ENCODE data around the gene IDH3G. TPM values are rescaled to one million over a fixed set of nuclear protein-coding genes. Genes with fewer than 3 reads are reported as not detected.

IDH3G gene
- total RNA-seq, 4 donors from 2014 or later = 60.7 to 67.8 (median 64.1) TPM

DNA sequence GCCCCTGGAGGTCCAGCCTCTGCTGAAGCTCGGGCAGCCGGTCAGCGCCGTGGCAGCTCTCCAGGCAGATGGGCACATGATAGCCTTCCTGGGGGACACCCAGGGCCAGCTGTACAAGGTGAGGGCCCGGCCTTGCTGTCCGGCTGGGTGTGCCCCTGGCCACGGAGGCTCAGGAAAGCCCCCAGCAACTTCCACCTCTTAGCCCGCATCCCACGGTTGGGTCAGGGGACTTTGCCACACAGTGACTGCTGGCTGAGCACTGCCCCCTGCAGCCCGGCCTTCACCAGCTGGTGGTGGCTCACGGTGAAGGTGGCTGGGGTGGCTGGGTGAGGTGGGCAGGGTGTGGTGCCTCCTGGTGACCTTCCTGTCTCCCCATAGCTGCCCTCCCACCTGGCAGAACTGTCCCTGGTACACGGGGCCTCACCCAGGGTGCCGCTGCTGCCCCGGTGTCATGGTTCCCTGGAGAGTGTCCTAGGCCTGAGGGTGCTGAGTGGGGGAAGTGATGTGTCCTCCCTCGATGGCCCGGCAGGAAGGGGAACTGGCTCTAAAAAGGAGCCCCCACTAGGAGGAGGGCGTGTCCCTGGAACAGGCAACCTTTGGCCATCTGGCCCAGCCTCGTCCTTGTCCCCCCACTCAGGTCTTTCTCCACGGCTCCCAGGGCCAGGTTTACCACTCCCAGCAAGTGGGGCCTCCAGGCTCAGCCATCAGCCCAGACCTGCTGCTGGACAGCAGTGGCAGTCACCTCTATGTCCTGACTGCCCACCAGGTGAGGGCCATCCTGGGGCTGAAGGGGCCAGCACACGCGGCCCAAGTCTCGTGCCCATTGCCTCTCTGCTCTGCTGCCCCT is 25.6 kb downstream of the IDH3G start:
- no peaks in the 10 kb centered on the region for H3K9me3 ChIP-seq
- TF ChIP-seq, protein P1, sequence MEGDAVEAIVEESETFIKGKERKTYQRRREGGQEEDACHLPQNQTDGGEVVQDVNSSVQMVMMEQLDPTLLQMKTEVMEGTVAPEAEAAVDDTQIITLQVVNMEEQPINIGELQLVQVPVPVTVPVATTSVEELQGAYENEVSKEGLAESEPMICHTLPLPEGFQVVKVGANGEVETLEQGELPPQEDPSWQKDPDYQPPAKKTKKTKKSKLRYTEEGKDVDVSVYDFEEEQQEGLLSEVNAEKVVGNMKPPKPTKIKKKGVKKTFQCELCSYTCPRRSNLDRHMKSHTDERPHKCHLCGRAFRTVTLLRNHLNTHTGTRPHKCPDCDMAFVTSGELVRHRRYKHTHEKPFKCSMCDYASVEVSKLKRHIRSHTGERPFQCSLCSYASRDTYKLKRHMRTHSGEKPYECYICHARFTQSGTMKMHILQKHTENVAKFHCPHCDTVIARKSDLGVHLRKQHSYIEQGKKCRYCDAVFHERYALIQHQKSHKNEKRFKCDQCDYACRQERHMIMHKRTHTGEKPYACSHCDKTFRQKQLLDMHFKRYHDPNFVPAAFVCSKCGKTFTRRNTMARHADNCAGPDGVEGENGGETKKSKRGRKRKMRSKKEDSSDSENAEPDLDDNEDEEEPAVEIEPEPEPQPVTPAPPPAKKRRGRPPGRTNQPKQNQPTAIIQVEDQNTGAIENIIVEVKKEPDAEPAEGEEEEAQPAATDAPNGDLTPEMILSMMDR (IDR thresholded peaks at IDR 0.05) = no peak
- no peak for TF ChIP-seq POLR2A (IDR thresholded peaks at IDR 0.05)
- no peaks in the 10 kb centered on the region for H3K27me3 ChIP-seq
- intact Hi-C loops (cut with DNase I) = loop anchor here (5.0 kb wide), 1 partner anchor 179 kb away; no protein-coding TSS in a partner anchor
- H3K4me1 ChIP-seq = peaks cover 0 to 34% (median 20%) of the 10 kb centered on the region in 3 donors
- no peak overlapping the region for H3K27ac ChIP-seq
- DNase-seq = no peak
- peaks cover 0 to 5% (median 0%) of the 10 kb centered on the region in 3 donors for H3K36me3 ChIP-seq
- WGBS, 2 donors = 83 to 85% methylated on average over 2 to 4 of the region's 22 CpGs
- no peak overlapping the region for H3K4me3 ChIP-seq

DNA sequence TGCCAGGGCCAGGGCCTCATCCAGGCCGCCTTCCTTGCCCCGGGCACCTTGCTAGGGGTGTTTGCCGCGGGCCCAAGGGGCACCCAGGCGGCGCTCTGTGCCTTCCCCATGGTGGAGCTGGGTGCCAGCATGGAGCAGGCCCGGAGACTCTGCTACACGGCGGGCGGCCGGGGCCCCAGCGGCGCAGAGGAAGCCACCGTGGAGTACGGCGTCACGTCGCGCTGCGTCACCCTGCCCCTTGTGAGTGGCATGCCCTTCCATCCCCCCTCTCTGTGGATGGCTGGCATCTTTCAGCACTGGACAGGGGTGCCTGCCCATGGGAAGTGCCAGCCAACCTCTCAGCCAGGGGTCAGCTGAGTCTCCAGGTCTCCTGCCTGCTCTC is 26.5 kb downstream of the IDH3G start:
- Histone ChIP-seq H3K27me3 (no peaks in the 10 kb centered on the region), H3K9me3 (no peaks in the 10 kb centered on the region), H3K27ac (no peak overlapping the region), H3K4me1 (peaks cover 0 to 34% (median 20%) of the 10 kb centered on the region in 3 donors), H3K36me3 (peaks cover 0 to 5% (median 0%) of the 10 kb centered on the region in 3 donors), H3K4me3 (no peak overlapping the region)
- DNase-seq = no peak
- no peak for TF ChIP-seq POLR2A (IDR thresholded peaks at IDR 0.05)
- TF ChIP-seq, protein P1 (IDR thresholded peaks at IDR 0.05) = no peak
- WGBS, 2 donors = no CpG with 5 or more reads among the region's 20 CpGs
- intact Hi-C loops (cut with DNase I) = loop anchor here (5.0 kb wide), 1 partner anchor 180 kb away; no protein-coding TSS in a partner anchor

DNA sequence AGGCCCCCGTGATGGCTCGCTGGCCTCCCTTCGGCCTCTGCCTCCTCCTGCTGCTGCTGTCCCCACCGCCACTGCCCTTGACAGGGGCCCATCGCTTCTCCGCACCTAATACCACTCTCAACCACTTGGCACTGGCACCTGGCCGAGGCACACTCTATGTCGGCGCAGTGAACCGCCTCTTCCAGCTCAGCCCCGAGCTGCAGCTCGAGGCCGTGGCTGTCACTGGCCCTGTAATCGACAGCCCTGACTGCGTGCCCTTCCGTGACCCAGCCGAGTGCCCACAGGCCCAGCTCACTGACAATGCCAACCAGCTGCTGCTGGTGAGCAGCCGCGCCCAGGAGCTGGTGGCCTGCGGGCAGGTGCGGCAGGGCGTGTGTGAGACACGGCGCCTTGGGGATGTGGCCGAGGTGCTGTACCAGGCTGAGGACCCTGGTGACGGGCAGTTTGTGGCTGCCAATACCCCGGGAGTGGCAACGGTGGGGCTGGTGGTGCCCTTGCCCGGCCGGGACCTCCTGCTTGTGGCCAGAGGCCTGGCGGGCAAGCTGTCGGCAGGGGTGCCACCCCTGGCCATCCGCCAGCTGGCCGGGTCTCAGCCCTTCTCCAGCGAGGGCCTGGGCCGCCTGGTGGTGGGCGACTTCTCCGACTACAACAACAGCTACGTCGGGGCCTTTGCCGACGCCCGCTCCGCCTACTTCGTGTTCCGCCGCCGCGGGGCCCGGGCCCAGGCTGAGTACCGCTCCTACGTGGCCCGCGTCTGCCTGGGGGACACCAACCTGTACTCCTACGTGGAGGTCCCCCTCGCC is 27.1 kb downstream of the IDH3G start:
- Histone ChIP-seq H3K9me3 (no peaks in the 10 kb centered on the region), H3K27me3 (no peaks in the 10 kb centered on the region), H3K27ac (no peak overlapping the region), H3K36me3 (peaks cover 0 to 5% (median 0%) of the 10 kb centered on the region in 3 donors), H3K4me3 (no peak overlapping the region), H3K4me1 (peaks cover 0 to 34% (median 20%) of the 10 kb centered on the region in 3 donors)
- no peak for DNase-seq
- intact Hi-C loops (cut with DNase I) = loop anchor here (5.0 kb wide), 1 partner anchor 180 kb away; no protein-coding TSS in a partner anchor
- 80 to 90% methylated on average over 5 to 20 of the region's 56 CpGs for WGBS, 2 donors
- TF ChIP-seq POLR2A (IDR thresholded peaks at IDR 0.05) = no peak
- TF ChIP-seq, protein P1 (IDR thresholded peaks at IDR 0.05) = no peak

DNA sequence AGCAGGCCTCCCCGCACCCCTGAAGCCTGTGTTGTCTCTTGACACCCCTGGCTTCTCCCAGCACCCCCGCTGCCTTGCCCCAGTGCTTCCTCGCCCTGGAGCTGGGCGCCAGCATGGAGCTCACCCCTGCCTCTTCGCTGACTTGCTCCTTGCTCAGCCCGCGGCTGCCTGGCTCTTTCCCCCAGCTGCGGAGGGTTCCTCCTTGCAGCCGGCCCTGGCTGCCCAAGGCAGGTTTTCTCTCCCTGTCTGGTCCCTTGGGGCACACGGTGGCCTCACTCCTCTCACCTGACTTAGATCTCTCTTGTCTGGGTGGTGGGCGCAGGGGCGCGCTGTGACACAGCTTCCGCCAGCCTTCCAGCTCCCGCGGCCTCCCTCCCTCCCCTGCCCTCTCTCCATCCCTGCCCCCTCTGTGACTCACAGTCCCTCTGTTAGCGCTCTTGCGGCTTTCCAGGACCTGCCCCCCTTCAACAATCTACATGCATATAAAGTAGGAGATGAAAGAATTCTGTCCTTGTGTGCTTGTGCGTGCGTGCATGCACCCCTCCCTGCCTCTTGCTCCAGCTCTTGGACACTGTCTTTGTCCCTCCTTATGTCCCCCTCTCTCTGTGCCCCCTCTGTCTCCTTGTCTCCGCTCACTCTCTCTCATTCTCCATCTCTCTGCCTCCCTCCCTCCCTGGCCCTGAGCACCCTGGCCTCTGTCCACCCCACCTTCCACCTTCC is 27.9 kb downstream of the IDH3G start:
- 12 to 54% methylated on average over 17 to 18 of the region's 21 CpGs for WGBS, 2 donors
- no peak for DNase-seq
- Histone ChIP-seq H3K27me3 (no peaks in the 10 kb centered on the region), H3K4me3 (peak overlapping the region in 3 of 4 donors; percentile 5 to 60 (median 9)), H3K4me1 (peaks cover 0 to 34% (median 20%) of the 10 kb centered on the region in 3 donors), H3K9me3 (no peaks in the 10 kb centered on the region), H3K36me3 (no peaks in the 10 kb centered on the region), H3K27ac (peak overlapping the region; percentile 30 to 60 (median 47))
- TF ChIP-seq POLR2A (IDR thresholded peaks at IDR 0.05) = no peak
- TF ChIP-seq, protein P1 (IDR thresholded peaks at IDR 0.05) = no peak
- intact Hi-C loops (cut with DNase I) = loop anchor here (5.0 kb wide), 1 partner anchor 181 kb away; no protein-coding TSS in a partner anchor
